Duodenal mucosa (tissue), 2 donors: ENCODE data around the gene RTF1.
A peak's percentile ranks its signal among the peaks of the same experiment; 100 is the strongest.
"Not testable (repeated sequence)": the region's sequence is repeated elsewhere in the genome, so short reads cannot be mapped to it uniquely, and the experiment has no call there.

Experiments
- H3K27ac ChIP-seq: one replicate; pipeline ENCODE4 v1.7.0; 2013; ENCODE audit warnings: low read depth, low read length
- H3K27me3 ChIP-seq, 2 donors: one replicate each; pipeline ENCODE4 v1.7.0; 2013; ENCODE audit warnings: low read length in 2 of 2, control low read depth in 1 of 2; ENCODE audit not compliant: insufficient read depth in 2 of 2, control insufficient read depth in 1 of 2
- H3K36me3 ChIP-seq, 2 donors: one replicate each; pipeline ENCODE4 v1.7.0; 2013; ENCODE audit warnings: low read length in 2 of 2, control low read depth in 1 of 2; ENCODE audit not compliant: insufficient read depth in 2 of 2, control insufficient read depth in 1 of 2
- H3K4me1 ChIP-seq, 2 donors: one replicate each; pipeline ENCODE4 v1.7.0; 2013; ENCODE audit warnings: low read length in 2 of 2, control low read depth in 1 of 2; ENCODE audit not compliant: insufficient read depth in 2 of 2, control insufficient read depth in 1 of 2
- H3K4me3 ChIP-seq, 2 donors: one replicate each; pipeline ENCODE4 v1.7.0; 2013; ENCODE audit warnings: low read length in 2 of 2, low read depth in 1 of 2
- H3K9ac ChIP-seq, 2 donors: one replicate each; pipeline ENCODE4 v1.7.0; 2013; ENCODE audit warnings: low read length in 2 of 2, low read depth in 1 of 2
- H3K9me3 ChIP-seq, 2 donors: one replicate each; pipeline ENCODE4 v1.7.0; 2013; ENCODE audit warnings: low read length in 2 of 2, control low read depth in 1 of 2; ENCODE audit not compliant: control insufficient read depth in 1 of 2

Gene RTF1

GRCh38 chr15:41416742-41417417, at the start of gene RTF1:
RTF1 (plus strand) TSS chr15:41417095; CDS start chr15:41417116, 21 bp downstream.
- peak within 1 kb of the TSS; percentile 23 for H3K27ac ChIP-seq
- no peaks in the 10 kb centered on the region for H3K27me3 ChIP-seq
- H3K4me1 ChIP-seq = peaks cover 17% of the 10 kb centered on the region in 2 donors
- H3K4me3 ChIP-seq = peak within 1 kb of the TSS; percentile 79 to 96
- H3K9me3 ChIP-seq = no peaks in the 10 kb centered on the region
- H3K9ac ChIP-seq = peak within 1 kb of the TSS; percentile 72 to 86
- H3K36me3 ChIP-seq = no peaks in the 10 kb centered on the region

DNA sequence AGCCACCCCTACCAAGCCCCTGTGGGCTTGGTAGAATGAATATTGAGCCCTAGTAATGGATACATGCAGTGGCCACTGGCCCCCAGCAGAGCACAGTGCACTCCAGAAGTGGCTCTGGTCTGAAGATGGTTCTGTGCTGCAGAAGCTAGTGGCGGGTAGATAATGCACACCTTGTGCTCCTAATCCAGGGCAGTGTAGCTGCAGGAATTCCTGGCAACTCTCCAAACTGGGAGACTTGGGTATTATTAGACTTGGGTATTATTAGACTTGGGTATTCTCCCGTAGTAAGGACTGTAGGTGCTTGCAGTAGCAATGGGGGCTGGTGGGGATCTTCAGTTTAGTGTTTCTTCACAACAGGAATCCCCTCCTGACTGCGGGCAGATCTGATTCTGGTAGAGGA, 49.5 kb upstream of the RTF1 start:
- Histone ChIP-seq H3K4me1 (no peaks in the 10 kb centered on the region), H3K27me3 (no peaks in the 10 kb centered on the region), H3K9me3 (no peaks in the 10 kb centered on the region), H3K4me3 (no peak overlapping the region), H3K27ac (no peak overlapping the region), H3K9ac (no peak overlapping the region), H3K36me3 (peaks cover 6 to 29% of the 10 kb centered on the region in 2 donors)

- H3K27me3 ChIP-seq = no peaks in the 10 kb centered on the region
- H3K27ac ChIP-seq = no peak overlapping the region
- H3K4me3 ChIP-seq = no peak overlapping the region
- peaks cover 0 to 22% of the 10 kb centered on the region in 2 donors for H3K36me3 ChIP-seq
- no peaks in the 10 kb centered on the region for H3K9me3 ChIP-seq
- H3K9ac ChIP-seq = no peak overlapping the region
- no peaks in the 10 kb centered on the region for H3K4me1 ChIP-seq
These were observed 38.9 kb upstream of the RTF1 start for GRCh38 chr15:41377978-41378377.

GRCh38 chr15:41383974-41384749, 32.7 kb upstream of the RTF1 start:
- not testable (repeated sequence) for H3K4me1 ChIP-seq, H3K9me3 ChIP-seq, H3K9ac ChIP-seq, H3K4me3 ChIP-seq, H3K27ac ChIP-seq, H3K27me3 ChIP-seq
- H3K36me3 ChIP-seq = peaks cover 3 to 36% of the 10 kb centered on the region in 2 donors

GRCh38 chr15:41387646-41388045, 29.2 kb upstream of the RTF1 start:
- Histone ChIP-seq H3K27ac (no peak overlapping the region), H3K4me3 (no peak overlapping the region), H3K4me1 (no peaks in the 10 kb centered on the region), H3K9ac (no peak overlapping the region), H3K9me3 (no peaks in the 10 kb centered on the region), H3K27me3 (no peaks in the 10 kb centered on the region), H3K36me3 (peaks cover 3 to 26% of the 10 kb centered on the region in 2 donors)

- Histone ChIP-seq H3K9me3 (no peaks in the 10 kb centered on the region), H3K4me3 (no peak overlapping the region), H3K4me1 (no peaks in the 10 kb centered on the region), H3K27me3 (no peaks in the 10 kb centered on the region), H3K36me3 (peaks cover 6 to 30% of the 10 kb centered on the region in 2 donors), H3K27ac (no peak overlapping the region), H3K9ac (no peak overlapping the region)
These were observed 24.2 kb upstream of the RTF1 start for GRCh38 chr15:41392659-41393058.

GRCh38 chr15:41394924-41395323, 22.0 kb upstream of the RTF1 start:
- Histone ChIP-seq H3K36me3 (peaks cover 6 to 19% of the 10 kb centered on the region in 2 donors), H3K9me3 (no peaks in the 10 kb centered on the region), H3K27me3 (no peaks in the 10 kb centered on the region), H3K4me3 (no peak overlapping the region), H3K9ac (no peak overlapping the region), H3K27ac (no peak overlapping the region), H3K4me1 (no peaks in the 10 kb centered on the region)

DNA sequence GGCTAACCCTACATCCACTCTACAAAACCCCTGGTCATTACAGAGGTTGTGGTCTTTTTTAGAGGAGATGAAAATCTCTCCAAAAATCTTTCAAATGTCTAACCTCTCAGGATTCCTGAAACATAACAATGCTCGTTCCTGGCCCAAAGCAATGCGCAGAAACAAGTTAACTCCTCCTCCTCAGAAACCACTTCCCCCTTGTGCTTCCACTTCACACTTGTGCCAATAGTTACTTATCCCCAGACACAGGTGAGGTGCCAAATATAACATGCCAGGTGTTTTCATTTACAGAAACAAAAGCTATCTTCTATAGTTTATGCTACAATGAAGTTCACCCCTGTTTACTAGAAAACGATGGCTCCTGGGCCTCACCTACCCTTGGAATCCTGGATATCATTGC, 20.8 kb upstream of the RTF1 start:
- H3K4me1 ChIP-seq = no peaks in the 10 kb centered on the region
- H3K4me3 ChIP-seq = no peak overlapping the region
- H3K27ac ChIP-seq = no peak overlapping the region
- H3K9me3 ChIP-seq = no peaks in the 10 kb centered on the region
- no peaks in the 10 kb centered on the region for H3K27me3 ChIP-seq
- H3K9ac ChIP-seq = no peak overlapping the region
- H3K36me3 ChIP-seq = peaks cover 6 to 19% of the 10 kb centered on the region in 2 donors

- peak overlapping the region; percentile 81 for H3K27ac ChIP-seq
- H3K4me1 ChIP-seq = peaks cover 0 to 3% of the 10 kb centered on the region in 2 donors
- H3K36me3 ChIP-seq = no peaks in the 10 kb centered on the region
- peak overlapping the region; percentile 44 to 98 for H3K9ac ChIP-seq
- no peaks in the 10 kb centered on the region for H3K27me3 ChIP-seq
- H3K4me3 ChIP-seq = peak overlapping the region; percentile 75 to 97
- H3K9me3 ChIP-seq = no peaks in the 10 kb centered on the region
These were observed 15.0 kb upstream of the RTF1 start for GRCh38 chr15:41401904-41402267.

GRCh38 chr15:41407341-41407740, 9.6 kb upstream of the RTF1 start:
- Histone ChIP-seq H3K36me3 (no peaks in the 10 kb centered on the region), H3K4me1 (peaks cover 0 to 3% of the 10 kb centered on the region in 2 donors)

More at GRCh38 chr15:41407341-41407740, 9.6 kb upstream of the RTF1 start:
- no peak overlapping the region for H3K9ac ChIP-seq
- no peak overlapping the region for H3K4me3 ChIP-seq
- H3K27ac ChIP-seq = no peak overlapping the region
- no peaks in the 10 kb centered on the region for H3K27me3 ChIP-seq
- H3K9me3 ChIP-seq = no peaks in the 10 kb centered on the region
